IPS-11a (cell line): Measurements from ENCODE around the gene MYH6.

ENCODE experiments used
- H3K4me3 ChIP-seq: one replicate; pipeline ENCODE4 v1.5.1; 2013; ENCODE audit warnings: low read depth, low read length, control low read depth

MYH6 gene

GRCh38 chr14:23360496-23360895 is 47.6 kb downstream of the MYH6 start:
- no peak overlapping the region for H3K4me3 ChIP-seq

DNA sequence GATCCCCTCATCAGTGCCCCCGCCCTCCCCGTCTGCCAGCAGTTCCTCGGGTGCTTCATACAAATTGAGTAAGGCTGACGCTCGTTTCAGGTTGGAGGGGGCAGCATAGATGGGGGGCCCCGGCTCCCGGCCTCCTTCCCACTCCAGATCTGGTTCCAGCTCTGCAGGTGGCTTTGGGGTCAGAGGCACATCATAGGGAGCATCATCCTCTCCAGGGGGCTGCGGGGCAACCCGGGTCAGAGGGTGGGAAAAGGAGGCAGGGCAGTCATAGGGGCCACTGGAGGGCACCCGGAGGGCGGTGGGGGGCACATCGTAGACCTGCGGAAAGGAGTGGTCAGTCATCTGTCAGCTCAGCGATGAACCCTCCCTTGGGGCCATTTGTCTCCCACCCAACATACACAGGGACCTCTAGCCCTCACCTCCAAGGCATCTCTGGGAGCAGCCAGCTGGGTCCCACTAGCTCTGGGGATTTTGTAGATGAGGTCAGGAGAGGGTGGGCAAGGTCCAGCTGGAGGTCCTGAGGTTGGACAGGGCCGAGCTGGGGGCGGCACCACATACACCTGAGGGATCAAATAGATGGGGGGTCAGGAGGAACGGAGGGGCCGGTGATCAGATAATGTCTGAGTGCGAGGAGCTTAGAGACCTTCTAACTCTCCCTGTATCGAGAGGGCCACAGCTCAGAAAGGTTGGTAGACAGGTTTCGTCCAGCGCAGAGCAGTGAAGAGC is 48.2 kb downstream of the MYH6 start:
- H3K4me3 ChIP-seq = no peak overlapping the region

DNA sequence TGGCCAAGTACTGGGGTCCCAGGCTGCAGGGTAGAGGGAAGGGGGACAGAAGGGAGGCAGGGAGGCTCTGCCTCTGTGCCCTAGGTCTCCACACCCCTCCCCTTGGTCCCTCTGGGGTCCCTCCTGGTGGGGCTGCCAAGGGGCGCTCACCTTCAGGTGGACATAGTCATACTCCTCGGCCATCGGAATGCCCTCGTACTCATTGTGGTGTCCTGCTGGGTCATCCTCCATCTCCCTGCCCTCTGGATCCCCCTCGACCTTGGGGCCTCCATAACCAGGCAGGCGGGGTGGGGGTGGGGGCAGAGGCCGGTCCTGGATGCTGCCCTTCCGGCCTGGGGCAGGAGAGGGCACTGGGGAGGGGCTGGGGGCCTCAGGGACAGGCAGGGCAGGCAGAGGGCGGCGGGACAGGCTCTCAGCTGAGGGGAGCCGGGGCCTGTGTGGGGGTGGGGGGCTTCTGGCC is 48.9 kb downstream of the MYH6 start:
- no peak overlapping the region for H3K4me3 ChIP-seq

DNA sequence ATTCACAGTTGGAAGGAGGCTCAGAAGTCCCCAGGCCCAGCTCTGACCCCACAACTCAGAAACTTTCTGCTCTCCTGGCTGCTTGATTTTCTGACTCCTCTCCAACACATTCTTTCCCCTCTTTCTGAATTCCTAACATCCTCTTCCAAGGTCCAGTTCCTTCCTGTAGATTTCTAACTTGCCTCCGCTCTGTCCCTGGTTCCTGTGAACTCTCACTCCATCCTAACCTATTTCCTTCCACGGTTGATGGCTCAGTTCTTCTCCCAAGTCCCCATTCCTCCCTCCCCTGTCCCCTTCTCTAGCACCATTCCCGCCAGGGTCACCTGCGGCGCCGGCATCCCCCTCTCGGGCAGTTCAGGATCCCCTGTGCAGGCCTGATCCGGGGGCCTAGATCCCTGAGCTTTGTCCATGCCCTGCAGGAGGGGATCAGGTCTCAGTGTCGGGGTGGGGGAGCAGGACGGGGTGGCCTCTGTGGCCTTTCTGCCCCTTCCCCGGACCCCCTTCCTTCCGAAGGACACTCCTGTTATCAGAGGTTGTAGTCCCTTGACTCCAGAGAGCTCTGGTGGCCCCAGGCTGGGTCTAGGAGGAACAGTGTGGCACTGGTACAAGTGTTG is 49.4 kb downstream of the MYH6 start:
- no peak overlapping the region for H3K4me3 ChIP-seq

GRCh38 chr14:23358042-23358441 is 50.0 kb downstream of the MYH6 start:
- H3K4me3 ChIP-seq = no peak overlapping the region

- no peak overlapping the region for H3K4me3 ChIP-seq
Measured at GRCh38 chr14:23357261-23357660, 50.8 kb downstream of the MYH6 start.

DNA sequence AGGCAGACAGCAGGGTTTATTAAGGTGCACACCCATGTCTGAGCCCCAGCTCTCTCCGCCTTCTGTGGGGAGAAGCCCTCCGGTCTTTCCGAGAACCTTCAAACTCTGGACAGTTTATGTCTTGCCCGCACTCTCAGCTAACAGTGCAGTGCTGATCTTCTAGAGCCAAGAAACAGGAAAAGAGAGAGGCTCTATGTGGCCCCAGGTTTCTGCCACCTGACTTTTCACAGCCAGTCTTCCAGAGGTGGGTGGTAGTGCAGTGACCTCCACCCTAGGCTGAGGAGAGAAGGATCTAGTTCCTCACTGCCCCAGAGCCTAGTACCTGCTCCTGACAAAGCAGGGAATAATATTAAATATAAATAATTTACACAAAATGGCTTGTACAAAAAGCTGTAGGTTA is 51.4 kb downstream of the MYH6 start:
- no peak overlapping the region for H3K4me3 ChIP-seq

DNA sequence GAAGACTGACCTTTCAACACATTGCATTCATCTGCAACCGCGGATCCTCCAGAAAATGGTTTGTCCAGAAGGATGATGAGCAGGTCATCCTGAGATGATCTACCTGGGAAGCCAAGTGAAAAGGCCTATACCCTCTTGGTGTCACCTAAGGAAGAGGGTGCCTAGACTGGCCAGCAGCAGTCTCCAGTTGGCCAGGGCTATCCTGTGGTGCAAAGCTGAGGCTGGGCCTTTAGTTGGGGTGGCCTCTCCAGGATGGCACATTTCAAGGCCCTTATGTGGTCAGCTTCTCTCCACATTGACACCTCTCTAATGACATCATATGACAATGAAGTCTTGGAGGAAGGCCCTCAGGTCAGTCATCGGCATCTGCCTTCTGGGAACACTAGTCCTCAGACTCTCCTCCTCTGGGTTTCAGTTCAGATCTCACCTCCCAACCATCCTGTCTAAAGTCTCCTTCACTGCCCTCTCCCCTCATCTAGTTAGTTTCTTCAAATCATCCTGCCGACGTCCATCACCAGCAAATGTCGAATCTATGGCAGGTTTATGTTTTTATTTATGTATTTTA is 52.1 kb downstream of the MYH6 start:
- no peak overlapping the region for H3K4me3 ChIP-seq

- H3K4me3 ChIP-seq = no peak overlapping the region
Measured at GRCh38 chr14:23354990-23355389, 53.1 kb downstream of the MYH6 start.

- H3K4me3 ChIP-seq = no peak overlapping the region
Measured at GRCh38 chr14:23353433-23353780, 54.7 kb downstream of the MYH6 start.

DNA sequence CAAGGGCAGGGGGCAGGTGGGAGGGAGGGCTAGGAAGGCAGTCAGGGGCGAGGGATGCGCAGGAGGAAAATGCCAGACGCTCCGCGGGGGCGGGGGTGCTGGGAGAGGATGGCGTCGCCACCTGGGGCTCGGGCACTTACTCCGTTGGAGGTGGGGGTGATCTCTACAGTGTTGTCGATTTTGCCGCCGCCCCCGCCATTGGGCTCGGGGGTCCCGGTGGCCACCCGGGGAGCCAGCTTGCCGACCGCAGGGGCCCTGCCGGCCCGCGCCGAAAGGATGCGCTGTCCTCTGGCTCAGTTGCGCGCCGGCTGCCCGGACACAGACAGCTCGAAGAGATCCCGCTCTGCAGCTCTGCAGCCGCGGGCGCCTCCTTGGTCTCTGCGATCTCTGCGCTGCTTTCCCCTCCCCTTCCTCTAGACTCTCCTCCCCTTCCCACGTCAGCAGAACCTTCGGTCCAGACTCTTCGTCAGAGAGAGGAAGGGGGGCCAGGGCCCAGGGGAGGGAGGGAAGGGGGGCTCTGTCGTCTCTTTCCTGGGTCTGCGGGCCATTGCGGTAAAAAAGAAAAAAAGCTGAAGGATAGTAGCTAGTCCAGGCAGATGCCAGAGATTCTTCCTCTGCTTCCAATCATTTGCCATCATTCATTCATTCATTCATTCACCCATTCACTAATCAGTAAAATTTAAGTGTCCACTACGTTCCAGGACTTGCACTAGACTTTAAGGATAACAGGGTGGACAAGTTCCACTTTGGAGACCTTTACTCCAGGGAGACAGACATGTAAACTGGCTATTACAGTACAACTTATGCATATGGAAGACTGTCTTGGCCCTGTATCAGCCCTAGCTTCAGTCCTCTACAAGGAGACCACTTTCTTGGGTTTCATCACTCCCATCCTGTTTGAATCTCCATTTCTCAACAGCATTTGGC is 55.3 kb downstream of the MYH6 start, which contains the start of gene SLC22A17:
SLC22A17 (minus strand) TSS at position 382 of the 927 bp plus-strand sequence.
- H3K4me3 ChIP-seq = peak within 1 kb of the TSS; percentile 66

- H3K4me3 ChIP-seq = peak overlapping the region; percentile 66
Measured at GRCh38 chr14:23351681-23352505, 56.2 kb downstream of the MYH6 start.

DNA sequence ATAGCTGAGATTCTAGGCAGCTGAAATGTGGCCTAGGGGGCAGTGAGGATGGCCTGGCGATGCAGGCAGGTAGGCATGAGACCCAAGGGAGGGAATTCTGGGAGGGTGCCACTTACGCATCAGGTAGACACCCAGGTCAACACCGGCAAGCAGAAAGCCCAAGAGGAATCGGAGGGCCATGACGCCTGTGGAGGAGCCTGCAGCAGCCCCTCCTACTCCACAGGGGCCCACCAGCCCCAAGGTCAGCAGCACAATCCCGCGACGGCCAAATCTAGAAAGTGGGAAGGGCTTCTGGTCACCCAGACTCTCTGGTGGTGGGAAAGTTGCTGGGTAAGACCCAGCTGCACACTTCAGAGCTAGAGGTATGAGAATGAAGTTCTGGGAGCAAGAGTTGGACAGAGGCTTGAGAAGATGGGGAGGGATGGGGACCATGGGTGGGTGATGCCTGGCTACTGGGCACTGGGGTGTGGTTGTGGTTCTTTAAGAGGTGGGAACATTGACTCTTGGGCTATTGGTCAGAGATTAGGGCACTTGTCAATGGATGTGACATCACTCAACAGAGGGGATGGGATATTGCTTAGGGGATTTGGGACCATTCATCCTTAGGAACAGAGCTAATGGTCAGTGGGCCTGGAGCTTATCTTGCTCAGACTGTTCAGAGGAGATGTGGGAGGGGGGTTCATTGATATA is 58.8 kb downstream of the MYH6 start:
- H3K4me3 ChIP-seq = no peak overlapping the region

DNA sequence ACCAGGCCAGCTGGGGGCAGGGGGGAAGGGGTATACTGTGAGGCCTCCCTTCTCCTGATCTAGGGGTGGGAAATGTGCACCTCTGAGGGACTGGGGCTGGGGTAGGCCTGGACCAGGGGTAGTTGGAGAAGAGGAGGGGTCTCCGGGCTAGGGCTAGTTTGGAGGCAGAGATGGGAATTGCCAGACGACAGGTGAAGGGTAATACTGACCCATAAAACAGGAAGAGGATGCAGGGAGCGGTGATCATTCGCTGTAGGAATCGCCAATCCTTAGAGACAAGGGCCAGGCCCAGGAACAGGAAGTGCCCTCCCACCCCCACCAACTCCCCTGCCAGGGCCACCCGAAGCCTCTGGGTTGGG is 59.8 kb downstream of the MYH6 start:
- no peak overlapping the region for H3K4me3 ChIP-seq

- no peak overlapping the region for H3K4me3 ChIP-seq
Measured at GRCh38 chr14:23347406-23348296, 60.4 kb downstream of the MYH6 start.

- no peak overlapping the region for H3K4me3 ChIP-seq
Measured at GRCh38 chr14:23346693-23347405, 61.2 kb downstream of the MYH6 start.

- H3K4me3 ChIP-seq = no peak overlapping the region
Measured at GRCh38 chr14:23345987-23346692, 61.9 kb downstream of the MYH6 start.

GRCh38 chr14:23344481-23344880 is 63.6 kb downstream of the MYH6 start:
- no peak overlapping the region for H3K4me3 ChIP-seq
